Spleen (tissue), 11 donors: Measurements from ENCODE around the gene ATG10. TPM values are rescaled to one million over a fixed set of nuclear protein-coding genes. Genes with fewer than 3 reads are reported as not detected.
"Not testable (repeated sequence)": the region's sequence is repeated elsewhere in the genome, so short reads cannot be mapped to it uniquely, and the experiment has no call there.

ENCODE experiments used
- DNase-seq: peaks from one replicate; pipeline ENCODE4 v3.0.0-alpha.2; 2020
- H3K27ac ChIP-seq, 8 donors: fragments of 200-600 bp; sonication (generic) in 7 of 8; 1 replicate in 4 of 8; 2 replicates in 4 of 8; pipeline versions ENCODE4 v1.5.0 to v1.8.0; 2016 to 2021; ENCODE audit warnings: inconsistent platforms in 4 of 8, mild to moderate bottlenecking in 4 of 8, moderate library complexity in 1 of 8
- H3K27me3 ChIP-seq, 7 donors: fragments of 200-600 bp; sonication (generic) in 6 of 7; replicated peaks in 1 of 7; 1 replicate in 4 of 7; 2 replicates in 3 of 7; pipeline versions ENCODE4 v1.5.0 to v1.8.0; 2016 to 2021; ENCODE audit warnings: inconsistent platforms in 3 of 7, mild to moderate bottlenecking in 1 of 7
- H3K36me3 ChIP-seq, 6 donors: fragments of 200-600 bp; sonication (generic) in 5 of 6; 1 replicate in 4 of 6; 2 replicates in 2 of 6; pipeline versions ENCODE4 v1.5.0 to v1.8.0; 2016 to 2021; ENCODE audit warnings: inconsistent platforms in 2 of 6
- H3K4me1 ChIP-seq, 6 donors: fragments of 200-600 bp; sonication (generic) in 5 of 6; 1 replicate in 3 of 6; 2 replicates in 3 of 6; pipeline versions ENCODE4 v1.5.0 to v1.8.0; 2016 to 2021; ENCODE audit warnings: inconsistent platforms in 3 of 6
- H3K4me3 ChIP-seq, 8 donors: fragments of 200-600 bp; sonication (generic) in 7 of 8; 1 replicate in 4 of 8; 2 replicates in 4 of 8; pipeline versions ENCODE4 v1.5.0 to v1.8.0; 2016 to 2021; ENCODE audit warnings: inconsistent platforms in 4 of 8, mild to moderate bottlenecking in 4 of 8, moderate library complexity in 2 of 8
- H3K9me3 ChIP-seq, 8 donors: fragments of 200-600 bp; sonication (generic) in 7 of 8; 1 replicate in 4 of 8; 2 replicates in 4 of 8; pipeline versions ENCODE4 v1.5.0 to v1.8.0; 2016 to 2021; ENCODE audit warnings: inconsistent platforms in 4 of 8
- CTCF ChIP-seq, 11 experiments: fragments of 200-600 bp in 7 of 11; fragments of 450-650 bp in 4 of 11; sonication (generic) in 4 of 11; IDR thresholded peaks in 8 of 11; conservative IDR thresholded peaks in 3 of 11; 1 replicate in 7 of 11; 2 replicates in 4 of 11; pipeline versions ENCODE4 v1.4.0 to v1.8.0; 2016 to 2021; ENCODE audit warnings: antibody characterized with exemption in 11 of 11, inconsistent platforms in 4 of 11, mild to moderate bottlenecking in 1 of 11
- POLR2A ChIP-seq, 3 donors: fragments of 450-650 bp; IDR thresholded peaks; one replicate each; pipeline ENCODE4 v1.5.1; 2017; ENCODE audit warnings: antibody characterized with exemption in 3 of 3, mild to moderate bottlenecking in 1 of 3
- POLR2AphosphoS5 ChIP-seq, 3 donors: sonication (generic); formaldehyde crosslinking; IDR thresholded peaks; one replicate each; pipeline ENCODE4 v1.5.1; 2017; ENCODE audit warnings: antibody characterized with exemption in 3 of 3
- WGBS, 5 donors: extraction: QIAGEN DNeasy Blood & Tissue Kit in 3 of 5; methylation state at CpG; one replicate each; pipeline versions ENCODE4 v1.1.5 to v1.1.7; 2013 to 2018; 5-methylcytosine and 5-hydroxymethylcytosine counted together
- intact Hi-C: fragments of 100-400 bp; cut with DNase I; formaldehyde crosslinking; loops from one replicate; pipeline ENCODE4 v1.15.0; 2023; ENCODE audit warnings: low total_unique reads
- polyA plus RNA-seq, 3 donors: library from polyadenylated mRNA; stranded (reverse); fragments of 200-250 nt; gene quantifications; one replicate each; pipeline ENCODE4 v1.2.1, GENCODE V29; 2013
- total RNA-seq, 7 donors: library from RNA; depleted of rRNA in 3 of 7; stranded (reverse); fragments of >200 nt in 3 of 7; fragmentation: NEBNext Ultra II Directional in 4 of 7; extraction: Animal tissue kit (Norgen Biotek cat#: 25700) in 4 of 7; gene quantifications; one replicate each; pipeline versions ENCODE4 v1.1.0 to v1.2.1, GENCODE V29; 2016 to 2021
- donor health status: healthy with polysubstance abuse.
- donor health status: DM: no; HTN: no; CAD: no; lungs with moderate emphysema.
- donor health status: DM: no; HTN: no; CAD: no.
- donor health status: Bipolar disorder and iron deficiency.
- donor health status: healthy.
- donor health status: DM: no; HTN: no; CAD: no.
- donor health status: DM: yes; HTN: yes; CAD: no.

ATG10 gene
- total and polyA plus RNA-seq, 10 donors: 1.7 to 9.1 (median 5.0) TPM

GRCh38 chr5:82010696-82011095, 38.9 kb downstream of the ATG10 start:
- Histone ChIP-seq H3K27ac (no peak overlapping the region), H3K27me3 (no peaks in the 10 kb centered on the region), H3K36me3 (peaks cover 0 to 7% (median 0%) of the 10 kb centered on the region in 6 donors), H3K4me3 (no peak overlapping the region), H3K9me3 (peaks cover 0 to 5% (median 2%) of the 10 kb centered on the region in 8 donors), H3K4me1 (no peaks in the 10 kb centered on the region)
- 96 to 99% (median 96%) methylated on average over 2 of the region's 2 CpGs for WGBS, 5 donors
- TF ChIP-seq POLR2A (IDR thresholded peaks at IDR 0.05): no peak
- no peak for TF ChIP-seq POLR2AphosphoS5 (IDR thresholded peaks at IDR 0.05)
- TF ChIP-seq CTCF (IDR thresholded peaks at IDR 0.05 in 8 of 11, conservative IDR thresholded peaks at IDR 0.05 in 3 of 11): no peak
- intact Hi-C loops: no loop called here
- no peak for DNase-seq

GRCh38 chr5:82011761-82012160, 39.9 kb downstream of the ATG10 start:
- no peak overlapping the region for H3K27ac ChIP-seq
- peaks cover 0 to 13% (median 8%) of the 10 kb centered on the region in 8 donors for H3K9me3 ChIP-seq
- TF ChIP-seq POLR2A (IDR thresholded peaks at IDR 0.05) (no peak), CTCF (IDR thresholded peaks at IDR 0.05 in 8 of 11, conservative IDR thresholded peaks at IDR 0.05 in 3 of 11) (no peak), POLR2AphosphoS5 (IDR thresholded peaks at IDR 0.05) (no peak)
- H3K27me3 ChIP-seq: no peaks in the 10 kb centered on the region
- intact Hi-C loops: no loop called here
- DNase-seq: no peak
- no peaks in the 10 kb centered on the region for H3K4me1 ChIP-seq
- no peak overlapping the region for H3K4me3 ChIP-seq
- 88 to 100% (median 90%) methylated on average over 1 of the region's 1 CpG for WGBS, 5 donors
- H3K36me3 ChIP-seq: peaks cover 0 to 7% (median 0%) of the 10 kb centered on the region in 6 donors

GRCh38 chr5:82014644-82015043, 42.8 kb downstream of the ATG10 start:
- H3K27ac ChIP-seq, H3K27me3 ChIP-seq, H3K36me3 ChIP-seq, DNase-seq, H3K4me1 ChIP-seq, intact Hi-C loops, H3K4me3 ChIP-seq: not testable (repeated sequence)
- 93 to 98% (median 97%) methylated on average over 4 of the region's 4 CpGs for WGBS, 5 donors
- peaks cover 0 to 14% (median 8%) of the 10 kb centered on the region in 8 donors for H3K9me3 ChIP-seq

- Histone ChIP-seq H3K27me3 (no peaks in the 10 kb centered on the region), H3K9me3 (peaks cover 0 to 14% (median 8%) of the 10 kb centered on the region in 8 donors), H3K36me3 (no peaks in the 10 kb centered on the region), H3K4me1 (peaks cover 0 to 7% (median 0%) of the 10 kb centered on the region in 6 donors), H3K4me3 (no peak overlapping the region), H3K27ac (no peak overlapping the region)
- 35 to 55% (median 44%) methylated on average over 1 of the region's 1 CpG for WGBS, 5 donors
- DNase-seq: no peak
- intact Hi-C loops: no loop called here
- TF ChIP-seq POLR2AphosphoS5 (IDR thresholded peaks at IDR 0.05) (no peak), CTCF (IDR thresholded peaks at IDR 0.05 in 8 of 11, conservative IDR thresholded peaks at IDR 0.05 in 3 of 11) (peak in 1 of 11 experiments; percentile 5), POLR2A (IDR thresholded peaks at IDR 0.05) (no peak)
These were observed 46.6 kb downstream of the ATG10 start for GRCh38 chr5:82018462-82018861.
